ENCODE measurements around the gene PROC. TPM values are rescaled to one million over a fixed set of nuclear protein-coding genes. Genes with fewer than 3 reads are reported as not detected.
"Not testable (repeated sequence)": the region's sequence is repeated elsewhere in the genome, so short reads cannot be mapped to it uniquely, and the experiment has no call there.

The PROC gene
- polyA plus RNA-seq, 1 donor, result 0.46 TPM

DNA sequence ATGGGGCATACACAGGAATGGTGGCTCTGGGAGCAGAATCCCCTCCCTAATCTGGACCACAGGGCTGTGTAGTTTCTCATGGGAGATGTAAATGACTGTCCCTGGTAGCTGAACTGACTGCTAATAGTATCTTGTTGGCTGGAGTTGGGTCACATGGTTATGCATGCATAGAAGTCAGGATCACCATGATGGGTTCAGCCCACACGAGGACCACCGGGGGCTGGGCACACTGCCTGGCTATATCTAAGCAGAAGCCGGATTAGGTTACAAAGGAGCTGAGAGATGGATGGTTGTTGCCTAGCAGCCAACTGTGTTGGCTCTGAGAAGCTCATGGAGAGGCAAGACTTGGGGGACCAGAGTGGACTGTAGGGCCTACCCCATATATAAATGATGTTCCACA, 23.7 kb upstream of the PROC start:
- no peak for DNase-seq (ENCODE audit: low read depth)

DNA sequence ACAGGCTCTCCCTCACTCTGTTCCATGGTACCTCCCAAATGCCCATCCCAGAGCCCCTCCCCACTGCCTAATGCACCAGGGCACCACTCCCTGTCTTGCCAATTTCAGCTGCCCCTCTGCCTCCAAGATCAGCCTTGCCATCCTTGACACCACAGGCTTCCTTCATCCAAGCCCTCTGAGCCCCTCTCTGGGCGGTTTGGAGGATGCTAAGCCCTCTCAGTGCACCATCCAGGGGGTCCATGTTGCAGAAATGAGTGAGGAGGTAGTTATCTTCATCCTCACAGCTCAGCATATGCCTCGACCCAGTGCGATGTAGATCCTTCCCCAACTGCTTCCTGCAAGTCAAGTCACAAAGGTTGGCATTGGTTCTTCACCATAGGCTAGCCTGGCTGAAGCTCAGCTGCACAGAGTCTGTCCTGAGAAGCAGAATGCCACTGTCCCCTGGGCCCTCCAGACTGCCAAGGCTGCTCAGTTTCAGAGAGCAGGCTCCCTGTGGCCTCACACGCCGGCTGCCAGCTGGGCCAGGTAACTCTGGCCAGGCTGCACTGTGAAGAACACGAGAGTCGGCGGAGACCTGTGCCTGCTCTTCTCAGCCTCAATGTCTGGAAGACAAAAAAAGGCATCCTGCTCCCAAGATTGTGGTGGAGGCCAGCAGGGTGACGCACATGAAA, 20.5 kb upstream of the PROC start:
- no peak for DNase-seq (ENCODE audit: low read depth)

DNA sequence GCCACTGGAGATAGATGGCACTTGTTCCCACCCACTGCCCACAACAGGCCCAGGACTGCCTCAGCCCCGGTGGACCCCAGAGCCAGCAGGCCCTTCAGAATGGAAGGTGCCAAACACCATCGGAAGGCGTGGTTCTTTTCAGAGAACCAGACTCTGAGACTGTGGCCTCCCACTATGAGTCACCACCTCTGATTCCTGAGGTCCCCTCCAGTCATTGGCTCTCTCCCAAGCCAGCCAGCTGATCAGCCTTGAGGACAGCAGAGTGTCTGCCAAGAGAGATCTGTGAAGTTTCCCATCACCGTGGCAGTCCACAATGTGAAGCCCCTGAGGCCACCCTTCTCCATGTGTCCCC, 20.0 kb upstream of the PROC start:
- DNase-seq (ENCODE audit: low read depth), result no peak

DNA sequence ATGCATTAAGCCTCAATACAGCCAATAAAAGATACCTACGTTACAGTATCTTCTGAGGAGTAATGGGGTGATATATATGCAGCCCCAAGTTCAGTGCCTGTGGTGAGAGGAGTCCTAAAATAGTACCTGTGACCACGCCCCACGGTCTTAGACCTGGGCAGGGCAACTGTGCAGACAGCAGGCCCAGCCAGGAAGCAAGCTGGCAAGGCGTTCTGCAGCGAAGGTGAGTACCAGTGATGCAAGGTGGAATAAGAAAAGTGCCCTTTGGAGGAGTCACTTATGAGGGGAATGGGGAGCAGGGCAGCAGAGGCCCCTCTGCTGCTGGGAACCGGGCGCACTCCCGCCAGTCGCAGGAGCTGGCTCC, 17.7 kb upstream of the PROC start:
- no peak for DNase-seq (ENCODE audit: low read depth)

DNA sequence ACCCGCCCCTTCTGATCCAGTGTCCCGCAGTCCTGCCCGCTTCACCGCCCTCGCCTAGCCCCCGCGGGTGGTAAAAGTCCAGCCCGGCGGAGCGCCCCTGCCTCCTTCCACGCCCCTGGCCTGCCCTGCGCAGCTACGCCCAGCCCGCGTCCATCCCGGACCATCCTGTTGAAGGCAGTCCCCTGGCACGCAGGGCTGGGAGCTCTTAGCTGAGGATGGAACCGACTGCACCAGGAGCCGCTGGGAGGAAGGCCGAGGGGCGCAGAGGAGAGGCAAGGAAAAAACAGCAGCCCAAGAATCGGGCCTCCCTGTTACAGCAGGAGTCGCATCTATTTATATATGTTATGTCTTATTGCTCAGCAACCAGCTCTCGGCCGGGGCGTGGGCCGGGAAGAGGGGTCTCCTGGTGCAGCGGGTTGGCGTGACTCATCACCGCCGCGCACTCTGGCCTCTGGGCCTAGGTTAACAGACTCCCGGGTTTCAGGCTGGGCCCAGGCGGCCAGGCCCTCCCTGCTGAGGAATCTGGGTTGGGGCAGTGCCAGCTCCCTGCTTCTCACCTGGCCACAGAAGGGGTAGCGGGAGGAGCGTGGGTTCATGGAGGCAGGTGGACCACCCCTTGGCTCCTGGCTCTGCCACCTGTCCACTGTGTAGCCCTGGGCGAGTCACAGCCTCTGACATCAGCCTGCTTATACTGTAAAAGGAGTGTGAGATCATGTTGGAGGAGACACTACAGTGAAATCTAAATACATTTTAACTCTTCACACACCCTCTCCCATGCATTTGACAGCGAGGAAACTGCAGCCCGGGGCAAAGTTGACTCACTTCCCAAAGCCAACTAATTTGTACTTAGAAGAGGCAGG, 17.1 kb upstream of the PROC start:
- DNase-seq (ENCODE audit: low read depth), result no peak

DNA sequence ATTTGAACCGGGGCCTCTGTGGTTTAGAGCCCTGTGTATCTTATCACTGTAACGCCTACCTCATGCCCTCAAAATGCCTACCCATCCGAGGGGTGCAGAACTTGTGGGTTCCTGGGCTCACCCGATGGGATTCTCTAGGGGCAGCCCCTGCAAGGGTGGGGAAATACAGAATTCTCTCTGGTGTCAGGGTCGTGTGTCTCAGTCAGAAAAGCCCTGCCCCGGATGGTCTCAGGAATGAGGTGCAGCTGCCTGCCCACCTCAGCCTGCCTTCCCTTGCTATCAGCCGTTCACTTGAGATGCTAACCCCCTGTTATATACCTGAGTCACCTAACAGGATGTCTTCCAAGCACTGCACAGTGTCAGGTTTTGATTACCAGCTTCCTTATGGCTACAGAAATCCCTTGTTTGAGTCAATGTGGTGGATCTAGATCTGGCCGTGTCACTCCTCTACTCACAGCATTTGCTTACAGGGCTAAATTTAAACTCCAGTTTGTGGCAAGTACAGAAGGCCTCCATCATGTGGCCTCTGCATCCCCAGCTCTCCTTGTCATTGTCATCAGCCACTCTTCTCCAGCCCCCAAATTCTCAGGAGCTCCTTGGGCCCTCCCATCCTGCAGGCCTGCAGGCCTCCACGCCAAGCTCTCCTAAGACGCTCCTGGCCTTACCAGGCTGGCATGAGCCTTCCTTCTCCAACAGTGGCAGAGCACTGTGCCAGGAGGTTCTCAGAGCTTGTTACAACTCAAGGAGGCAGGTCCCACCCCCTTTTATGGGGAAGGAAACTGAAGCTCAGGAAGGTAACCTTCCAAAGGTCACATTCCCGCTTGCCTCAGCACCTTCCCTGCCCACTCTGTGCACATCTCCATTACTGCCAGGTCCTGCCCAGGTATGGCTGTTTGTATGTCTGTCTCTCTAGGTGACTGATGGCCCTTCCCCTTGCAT, 16.2 kb upstream of the PROC start:
- no peak for DNase-seq (ENCODE audit: low read depth)

DNA sequence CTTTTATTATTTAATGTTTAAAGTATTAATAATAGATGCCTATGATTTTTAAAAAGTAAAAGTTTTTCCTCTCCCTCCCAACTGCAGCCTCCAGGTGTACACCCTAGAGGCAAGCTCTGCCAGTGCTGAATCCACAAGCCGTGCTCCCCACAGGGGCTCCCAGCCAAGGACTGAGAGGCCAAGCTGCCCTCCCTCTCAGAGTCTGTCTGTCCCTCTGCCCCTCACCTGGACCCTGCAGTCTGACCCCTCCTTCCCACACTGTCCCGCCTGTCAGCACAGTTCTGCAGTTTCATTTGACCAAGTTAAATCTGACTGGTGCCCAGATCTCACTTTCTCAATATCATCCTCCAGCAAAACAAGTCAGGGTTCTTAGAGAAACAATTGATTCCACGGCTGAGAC, 14.8 kb upstream of the PROC start:
- no peak for DNase-seq (ENCODE audit: low read depth)

DNA sequence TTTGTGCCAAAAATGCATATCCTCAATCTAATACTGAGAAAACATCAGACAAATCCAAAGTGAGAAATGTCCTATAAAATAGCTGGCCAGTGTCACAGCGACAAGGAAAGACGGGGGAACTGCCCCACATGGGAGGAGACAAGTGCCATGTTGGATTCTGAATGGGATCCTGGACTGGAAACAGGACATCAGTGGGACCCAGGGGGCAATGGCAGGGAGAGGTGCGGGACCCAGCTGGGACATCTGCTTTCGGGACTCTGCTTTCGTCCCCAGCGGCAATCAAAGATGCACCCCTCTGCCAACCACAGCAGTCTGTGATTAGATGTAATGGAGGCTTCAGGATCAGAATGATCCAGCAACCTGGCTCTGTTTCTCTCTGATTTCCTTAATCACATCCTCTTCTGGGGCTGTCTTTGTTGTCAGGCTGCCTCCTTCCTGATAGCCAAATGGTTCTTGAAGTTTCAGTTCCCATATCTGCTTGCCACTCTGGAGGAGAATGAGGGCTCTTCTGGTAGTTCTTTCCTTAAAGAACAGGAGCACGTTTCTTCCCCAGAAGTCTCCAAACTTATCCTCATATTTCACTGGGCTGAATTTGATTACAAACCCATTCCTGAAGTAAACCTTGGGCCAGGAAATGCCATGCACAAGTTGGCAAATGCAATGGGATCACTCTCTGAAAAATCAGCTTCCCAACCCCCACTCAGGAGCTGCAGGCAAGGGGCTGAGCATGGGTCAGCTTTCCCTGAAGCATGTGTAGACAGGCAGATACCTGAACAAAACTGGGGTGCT, 13.6 kb upstream of the PROC start:
- DNase-seq (ENCODE audit: low read depth), result no peak

DNA sequence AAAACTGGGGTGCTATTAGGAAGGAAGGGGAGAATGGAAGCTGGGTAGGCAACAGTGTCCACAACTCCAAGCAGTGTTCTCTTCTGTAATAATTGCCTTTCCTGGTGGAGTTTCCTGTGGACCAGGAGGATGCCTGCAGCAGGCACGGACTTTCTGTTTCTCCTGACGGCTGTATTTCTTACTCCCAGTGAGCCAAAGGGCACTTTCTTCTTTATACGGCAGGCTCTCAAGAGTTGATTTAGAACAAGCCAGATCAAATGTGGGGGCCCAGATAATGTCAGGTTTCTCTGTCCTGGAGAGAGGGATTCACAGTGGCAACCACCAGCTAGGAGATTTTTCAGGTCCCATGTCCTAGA, 13.0 kb upstream of the PROC start:
- DNase-seq (ENCODE audit: low read depth), result no peak

DNA sequence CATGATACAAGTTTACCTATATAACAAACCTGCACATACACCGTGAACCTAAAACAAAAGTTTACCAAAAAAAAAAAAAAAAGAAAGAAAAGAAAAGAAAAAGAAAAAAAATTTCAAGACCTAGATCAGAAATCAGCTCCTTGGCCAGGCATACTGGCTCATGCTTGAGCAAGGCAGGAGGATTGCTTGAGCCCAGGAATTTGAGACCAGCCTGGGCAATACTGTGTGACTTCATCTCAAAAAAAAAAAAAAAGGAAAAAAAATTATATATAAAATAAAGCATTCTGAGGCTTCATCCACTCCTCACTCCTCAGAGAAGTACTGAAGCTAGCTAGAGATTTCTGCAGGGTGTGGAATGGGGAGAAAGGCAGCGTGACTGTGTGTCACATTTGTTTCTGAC, 11.8 kb upstream of the PROC start:
- no peak for DNase-seq (ENCODE audit: low read depth)

DNA sequence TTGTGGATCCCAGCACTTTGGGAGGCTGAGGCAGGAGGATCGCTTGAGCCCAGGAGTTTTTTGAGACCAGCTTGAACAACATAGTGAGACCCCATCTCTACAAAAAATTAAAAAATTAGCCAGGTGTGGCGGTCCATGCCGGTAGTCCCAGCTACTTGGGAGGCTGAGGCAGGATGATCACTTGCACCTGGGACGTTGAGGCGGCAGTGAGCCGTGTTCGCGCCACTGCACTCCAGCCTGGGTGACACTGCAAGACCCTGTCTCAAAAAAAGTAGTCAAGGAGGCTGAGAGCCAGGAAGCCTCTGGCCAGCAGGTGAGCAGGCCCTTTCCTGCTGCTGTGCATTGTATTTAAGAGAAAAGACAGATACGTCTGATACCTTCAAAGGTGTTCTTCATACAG, 11.1 kb upstream of the PROC start:
- no peak for DNase-seq (ENCODE audit: low read depth)

DNA sequence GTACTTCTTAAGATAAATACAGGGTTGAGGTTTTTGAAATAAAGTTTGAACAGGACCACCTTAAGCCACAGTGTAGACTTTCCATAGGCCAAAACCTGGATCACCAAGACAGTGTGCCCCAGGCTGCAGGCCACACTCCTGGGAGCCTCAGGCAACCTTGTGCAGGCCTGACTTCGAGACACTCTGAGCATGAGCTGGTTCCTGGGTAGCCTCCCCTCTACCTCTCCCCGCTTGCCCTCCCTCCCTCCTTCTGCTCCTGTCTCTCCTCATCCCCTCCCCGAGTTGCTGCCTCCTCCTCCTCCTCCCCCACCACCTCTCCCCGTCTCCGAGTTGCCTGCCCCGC, 10.6 kb upstream of the PROC start:
- no peak for DNase-seq (ENCODE audit: low read depth)

DNA sequence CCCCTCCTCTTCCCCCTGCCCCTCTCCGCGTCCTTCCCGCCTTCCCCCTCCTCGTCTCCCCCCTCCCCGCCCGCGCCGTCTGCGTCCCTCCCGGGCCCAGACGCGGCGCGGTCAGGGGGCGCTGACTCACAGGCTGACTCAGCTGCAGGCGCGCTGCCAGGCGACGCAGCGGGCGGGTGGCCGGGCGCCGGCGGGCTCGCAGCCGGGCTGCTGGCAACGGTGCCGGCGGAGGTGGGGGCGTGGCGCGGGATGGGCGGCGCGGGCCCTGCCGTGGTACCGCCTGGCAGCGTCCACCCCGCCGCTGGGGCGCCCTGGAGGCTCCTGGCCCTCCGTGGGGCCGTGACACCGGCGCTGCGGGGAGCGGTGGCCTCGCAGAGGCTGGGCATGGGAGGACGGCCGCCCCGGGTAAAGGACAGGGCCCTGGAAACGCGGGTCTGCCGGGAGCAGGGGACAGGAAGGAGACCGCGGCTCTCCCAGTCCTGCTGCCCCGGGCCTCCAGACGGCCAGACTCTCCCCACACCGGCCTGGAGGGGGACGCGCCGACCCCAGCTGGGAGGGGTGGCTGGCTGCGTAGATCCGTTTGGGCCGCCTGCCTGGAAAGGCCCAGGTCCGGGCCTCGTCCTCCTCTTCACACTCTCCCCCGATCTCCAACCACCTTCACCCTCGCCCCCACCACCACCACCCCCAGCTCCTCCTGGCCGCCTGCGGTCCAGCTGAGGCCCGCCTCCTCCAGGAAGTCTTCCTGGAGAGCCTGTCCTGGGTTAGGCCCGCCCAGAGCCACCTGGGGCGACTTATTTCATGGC, 10.0 kb upstream of the PROC start:
- DNase-seq (ENCODE audit: low read depth), result peak; percentile 50

DNA sequence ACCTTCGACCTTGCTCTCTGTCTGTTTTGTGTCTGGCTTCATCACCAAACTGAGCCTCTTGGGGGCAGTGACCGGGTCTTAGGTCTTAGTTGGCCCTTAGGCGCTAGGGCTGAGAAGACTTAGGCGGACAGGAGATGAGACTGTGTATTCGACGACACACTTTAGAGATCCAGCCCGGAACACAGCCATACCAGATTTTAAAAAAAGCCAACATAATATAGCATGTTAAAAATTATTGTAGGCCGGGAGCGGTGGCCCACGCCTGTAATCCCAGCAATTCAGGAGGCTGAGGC, 9.5 kb upstream of the PROC start:
- no peak for DNase-seq (ENCODE audit: low read depth)

DNA sequence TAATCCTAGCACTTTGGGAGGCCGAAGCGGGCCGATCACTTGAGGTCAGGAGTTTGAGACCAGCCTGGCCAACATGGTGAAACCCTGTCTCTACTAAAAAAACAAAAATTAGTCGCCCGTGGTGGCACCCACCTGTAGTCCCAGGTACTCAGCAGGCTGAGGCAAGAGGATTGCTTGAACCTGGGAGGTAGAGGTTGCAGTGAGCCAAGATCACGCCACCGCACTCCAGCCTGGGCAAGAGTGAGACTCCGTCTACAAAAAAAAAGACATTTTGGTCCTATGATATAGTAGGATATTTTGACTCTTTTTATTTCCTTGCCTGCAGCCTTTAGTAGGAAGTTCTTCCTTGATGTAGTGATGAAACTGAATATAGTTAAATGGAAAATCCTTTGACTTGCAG, 8.5 kb upstream of the PROC start:
- not testable (repeated sequence) for DNase-seq (ENCODE audit: low read depth)

DNA sequence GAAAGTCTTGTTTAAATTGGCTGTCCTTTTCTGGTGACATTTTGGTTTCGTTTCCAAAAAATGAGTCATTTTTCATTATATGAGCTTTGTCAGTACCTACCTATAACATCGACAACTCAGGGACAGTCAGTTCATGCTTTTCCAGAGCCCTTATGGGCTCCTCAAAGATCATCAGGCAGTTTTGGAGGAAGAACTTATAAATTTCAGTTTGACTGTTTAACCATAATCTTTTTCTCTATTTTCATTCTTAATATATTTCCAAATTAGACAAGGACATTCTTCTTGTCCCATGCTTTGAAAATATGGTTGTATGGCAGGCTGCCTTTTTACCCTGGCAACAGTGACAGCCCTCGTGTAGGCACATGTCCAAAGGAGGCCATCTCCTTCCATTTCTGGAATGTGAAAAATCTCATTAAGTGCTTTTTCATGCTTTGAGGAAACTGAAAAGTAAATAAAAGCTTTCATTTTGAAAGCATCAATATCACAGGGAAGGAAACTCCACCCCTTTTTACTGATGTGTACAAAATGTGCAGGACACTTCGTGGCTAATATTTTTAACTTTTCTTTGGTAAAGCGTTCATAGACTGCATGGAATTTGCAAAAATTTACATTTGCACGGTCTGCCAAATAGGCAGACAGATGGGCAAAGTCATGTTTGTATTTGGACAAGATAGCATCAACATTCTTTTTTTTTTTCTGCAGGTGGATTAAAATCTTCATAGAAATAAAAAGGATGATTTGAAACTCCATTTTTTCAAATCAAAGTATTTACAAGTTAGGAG, 7.2 kb upstream of the PROC start:
- DNase-seq (ENCODE audit: low read depth), result no peak

DNA sequence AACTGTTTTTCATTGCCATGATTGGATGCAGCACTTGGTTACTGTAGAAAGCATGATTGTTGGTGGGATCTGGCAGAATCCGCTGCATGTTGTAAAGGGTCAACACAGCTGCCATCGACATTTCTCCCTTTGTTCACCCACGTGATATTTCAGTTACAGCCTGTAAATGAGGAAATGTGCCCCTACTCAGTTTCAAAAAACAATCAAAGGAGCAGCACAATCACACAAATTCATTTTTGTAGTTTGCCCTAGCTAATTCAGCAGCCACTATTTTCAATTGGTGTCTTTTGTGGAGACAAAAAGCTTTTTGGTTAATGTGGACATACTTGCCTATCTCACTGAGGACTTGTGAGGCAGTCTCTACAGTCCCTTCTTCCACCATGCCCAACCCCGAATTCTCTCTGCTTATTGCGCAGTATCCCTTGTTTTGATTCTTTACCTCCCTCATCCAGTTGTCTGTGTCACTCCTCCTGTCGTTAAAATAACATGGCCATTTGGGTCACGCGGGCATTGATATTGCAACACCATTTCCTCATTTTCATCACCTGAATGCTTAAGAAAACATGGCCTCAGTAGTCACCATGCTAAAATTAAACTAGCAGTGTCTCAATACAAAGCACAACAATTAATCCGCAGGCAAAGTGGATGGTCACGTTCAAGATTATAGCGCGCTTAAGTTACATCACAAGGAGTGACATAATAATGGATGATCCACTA, 6.4 kb upstream of the PROC start:
- no peak for DNase-seq (ENCODE audit: low read depth)

DNA sequence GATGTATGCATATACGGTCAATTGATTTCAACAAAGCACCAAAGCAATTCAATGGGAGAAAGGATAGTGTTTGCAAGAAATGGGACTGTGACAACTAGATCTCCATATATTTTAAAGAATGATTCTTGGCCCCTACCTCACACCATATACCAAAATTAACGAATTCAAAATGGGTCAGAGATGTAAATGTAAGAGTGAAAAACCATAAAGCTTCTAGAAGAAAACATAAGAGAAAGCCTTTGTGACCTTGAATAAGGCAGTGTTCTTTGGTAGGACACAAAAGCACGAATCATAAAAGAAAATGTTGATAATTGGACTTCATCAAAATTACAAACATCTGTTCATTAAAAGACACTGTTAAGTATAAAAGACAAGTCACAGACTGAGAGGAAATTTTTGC, 5.0 kb upstream of the PROC start:
- no peak for DNase-seq (ENCODE audit: low read depth)

DNA sequence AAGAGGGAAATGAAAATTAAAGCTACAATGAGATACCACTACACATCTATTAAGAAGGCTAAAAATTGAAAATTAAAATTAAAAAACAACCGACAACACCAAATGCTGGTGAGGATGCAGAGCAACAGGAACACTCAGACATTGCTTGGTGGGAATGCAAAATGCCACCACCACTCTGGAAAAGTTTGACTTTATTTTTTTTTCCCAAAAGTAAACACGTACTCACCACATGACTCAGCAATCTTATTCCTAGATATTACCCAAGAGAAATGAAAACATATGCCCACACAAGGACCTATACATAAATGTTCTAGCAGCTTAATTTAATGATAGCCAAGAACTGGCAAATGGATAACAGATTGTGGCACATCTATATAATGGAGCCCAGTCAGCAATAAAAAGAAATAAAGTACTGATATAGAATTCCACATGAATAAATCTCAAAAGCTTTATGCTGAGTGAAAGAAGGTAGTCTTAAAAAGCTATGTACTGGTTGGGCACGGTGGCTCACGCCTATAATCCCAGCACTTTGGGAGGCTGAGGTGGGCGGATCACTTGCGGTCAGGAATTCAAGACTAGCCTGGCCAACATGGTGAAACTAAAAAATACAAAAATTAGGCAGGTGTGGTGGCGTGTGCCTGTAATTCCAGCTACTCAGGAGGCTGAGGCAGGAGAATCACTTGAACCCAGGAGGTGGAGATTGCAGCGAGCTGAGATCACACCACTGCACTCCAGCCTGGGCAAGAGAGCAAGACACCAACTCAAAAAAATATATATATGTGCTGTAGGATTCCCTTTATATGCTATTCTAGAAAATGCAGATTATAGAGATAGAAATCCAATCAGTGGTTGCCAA, 4.2 kb upstream of the PROC start:
- no peak for DNase-seq (ENCODE audit: low read depth)

Data from forelimb muscle (tissue), 1 donor.